Airway epithelial cell (primary cell): ENCODE data around the gene PRRT2. TPM values are rescaled to one million over a fixed set of nuclear protein-coding genes. Genes with fewer than 3 reads are reported as not detected.

ENCODE experiments used
- total RNA-seq: library from RNA; depleted of rRNA; stranded (reverse); fragments of >200 nt; gene quantifications from 2 replicates; pipeline ENCODE4 v1.2.3, GENCODE V29; 2015

The PRRT2 gene
- not detected in 2 replicates for total RNA-seq

DNA sequence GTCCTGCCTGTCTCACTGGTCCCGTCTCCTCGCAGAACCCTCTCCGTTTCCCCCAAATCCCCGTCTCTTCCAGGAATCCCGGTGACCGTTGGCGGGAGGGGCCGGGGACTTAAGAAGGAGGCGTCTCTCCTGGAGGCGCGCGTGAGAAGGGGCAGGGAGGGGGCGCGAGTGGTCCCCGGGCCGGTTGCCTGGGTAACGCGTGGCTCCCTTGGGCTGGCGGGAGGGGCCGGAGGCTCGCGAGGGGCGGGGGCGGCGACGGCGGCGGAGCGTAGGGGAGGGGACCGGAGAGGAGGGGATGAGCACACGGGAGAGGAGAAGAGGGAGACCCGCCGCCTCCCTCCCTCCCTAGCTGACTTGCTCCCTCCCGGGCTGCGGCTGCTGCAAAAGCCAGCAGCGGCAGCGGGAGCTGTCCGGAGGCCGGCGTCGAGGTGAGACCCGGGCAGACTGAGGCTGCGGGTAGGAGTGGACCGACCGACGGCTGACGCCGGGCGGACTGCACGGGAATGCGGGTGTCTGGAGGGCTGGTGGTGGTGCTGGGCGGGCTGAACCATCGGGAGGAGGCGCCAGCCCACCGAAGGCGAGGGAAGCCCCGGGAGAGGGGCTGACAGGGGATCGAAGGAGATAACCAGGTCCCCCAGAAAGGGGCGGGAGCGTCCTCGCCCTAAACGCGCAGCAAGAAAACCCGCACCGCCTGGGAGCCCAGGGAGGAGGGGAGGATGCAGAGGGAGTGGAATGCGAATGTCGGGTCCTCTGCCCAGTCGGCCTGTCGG lies at the start of gene PRRT2:
TSS of gene PRRT2 (plus strand) at position 298 of the 770 bp plus-strand sequence. CDS start 862 bp downstream, outside the sequence.

GRCh38 chr16:29777576-29778350 lies 34.2 kb upstream of the PRRT2 start, which contains the start of gene ZG16:
Gene ZG16 (plus strand): TSS chr16:29778256. CDS start chr16:29779267, 1,011 bp downstream.

GRCh38 chr16:29790183-29790948 lies 21.6 kb upstream of the PRRT2 start, which contains the start of gene KIF22:
Gene KIF22 (plus strand): TSS chr16:29790751. CDS start chr16:29790760, 9 bp downstream.

GRCh38 chr16:29806099-29806579 lies 5.9 kb upstream of the PRRT2 start, which contains the start of gene MAZ:
Gene MAZ (plus strand): TSS chr16:29806529. CDS start chr16:29806702, 173 bp downstream.

DNA sequence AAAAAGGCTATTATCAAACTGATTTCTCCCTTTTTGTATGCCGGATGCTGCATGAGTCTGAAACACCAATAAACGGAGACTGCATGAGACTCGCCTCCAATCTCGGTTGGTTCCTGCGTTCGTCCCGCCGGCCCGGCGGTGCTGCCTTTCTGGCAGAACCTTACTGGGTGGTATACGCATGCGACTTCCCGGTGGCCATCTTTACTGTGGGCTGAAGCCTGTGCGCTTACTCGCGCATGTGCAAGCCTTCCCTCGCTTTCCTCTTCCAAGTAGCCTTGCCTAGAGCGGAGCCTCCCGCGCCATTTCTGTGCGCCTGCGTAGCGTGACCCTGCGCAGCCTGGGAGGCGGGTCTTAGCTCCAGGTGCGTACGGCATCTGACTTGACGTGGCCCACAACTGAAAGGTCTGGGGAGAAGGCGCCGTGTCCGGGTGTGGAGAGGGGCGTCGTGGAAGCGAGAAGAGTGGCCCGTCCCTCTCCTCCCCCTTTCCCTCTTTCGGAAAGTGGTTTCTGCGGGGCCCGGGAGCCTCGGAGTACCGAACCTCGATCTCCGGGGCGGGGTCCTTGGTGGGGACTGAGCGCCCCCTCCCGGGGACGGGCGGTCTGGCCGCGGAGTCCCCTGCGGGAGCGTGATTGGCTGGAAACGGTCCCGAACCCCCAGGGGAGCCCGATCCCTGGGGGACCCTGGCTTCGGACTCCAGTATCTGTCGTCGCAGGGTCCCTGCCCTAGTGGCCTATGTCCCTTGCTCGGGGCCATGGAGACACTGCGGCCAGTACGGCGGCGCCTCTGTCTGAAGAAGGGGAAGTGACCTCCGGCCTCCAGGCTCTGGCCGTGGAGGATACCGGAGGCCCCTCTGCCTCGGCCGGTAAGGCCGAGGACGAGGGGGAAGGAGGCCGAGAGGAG lies 4.0 kb downstream of the PRRT2 start, which contains the start of gene PAGR1:
TSS of gene PAGR1 (plus strand) at position 360 of the 901 bp plus-strand sequence. CDS start at position 734, 374 bp downstream.

GRCh38 chr16:29820271-29820701 lies 8.3 kb downstream of the PRRT2 start, which contains the start of gene MVP:
Gene MVP (plus strand): TSS chr16:29820462. CDS start chr16:29830550, 10,088 bp downstream.

DNA sequence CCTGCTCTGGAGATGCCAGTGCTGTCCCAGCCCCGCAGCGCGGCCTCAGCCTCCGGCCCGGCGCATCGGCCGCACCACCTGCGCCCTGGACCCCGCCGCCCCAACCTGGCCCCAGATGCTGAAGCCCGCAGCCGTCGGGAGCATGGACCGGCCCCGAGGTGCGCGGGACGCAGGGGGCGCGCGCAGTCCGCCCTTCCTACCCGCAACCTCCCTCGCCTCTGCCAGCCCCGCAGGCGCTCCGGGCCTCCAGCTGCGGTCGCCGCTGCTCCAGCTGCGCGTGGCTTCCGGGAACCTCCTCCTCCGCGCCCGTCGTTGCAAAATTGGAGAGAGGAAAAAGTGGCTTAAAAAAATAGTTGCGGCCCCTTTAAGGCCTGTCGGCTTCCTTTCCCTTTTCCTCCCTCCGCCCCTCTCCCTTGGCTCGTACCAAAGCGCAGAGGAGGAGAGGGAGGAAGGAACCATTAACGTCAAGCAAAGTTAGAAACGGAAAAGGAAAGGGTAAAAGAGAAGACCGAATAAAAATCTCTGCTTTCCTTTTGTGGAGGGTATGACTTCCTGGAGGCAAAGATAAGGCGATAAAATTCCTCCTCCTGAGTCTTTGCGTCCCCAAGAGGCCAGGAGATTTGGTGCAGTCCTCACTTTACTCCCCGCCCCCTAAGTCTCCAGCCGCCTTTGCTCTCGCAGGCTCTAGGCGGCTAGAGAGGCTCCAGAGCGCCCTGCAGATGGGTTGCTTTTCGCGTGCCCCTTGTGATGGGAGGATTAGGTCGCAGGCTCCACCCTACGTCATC lies 51.1 kb downstream of the PRRT2 start, which contains the start of gene CDIPT:
TSS of gene CDIPT (minus strand) at position 343 of the 785 bp plus-strand sequence. CDS start 369 bp downstream, outside the sequence.

Other genes with a start within 250 kb of the PRRT2 start
- gene SPN, start 148.9 kb upstream of the PRRT2 start, total RNA-seq: not detected in 2 replicates
- gene QPRT, start 133.0 kb upstream of the PRRT2 start, total RNA-seq: 1.2 and 2.7 TPM in 2 replicates
- not detected in 2 replicates for gene C16orf54, start 66.2 kb upstream of the PRRT2 start, total RNA-seq
- gene ZG16, start 33.9 kb upstream of the PRRT2 start, total RNA-seq: not detected in 2 replicates
- gene KIF22, start 21.4 kb upstream of the PRRT2 start, total RNA-seq: 51.3 and 68.9 TPM in 2 replicates
- gene MAZ, start 5.7 kb upstream of the PRRT2 start, total RNA-seq: 160 and 240 TPM in 2 replicates
- 49.9 and 54.9 TPM in 2 replicates for gene PAGR1, start 4.0 kb downstream of the PRRT2 start, total RNA-seq
- 91.0 and 99.4 TPM in 2 replicates for gene MVP, start 8.3 kb downstream of the PRRT2 start, total RNA-seq
- gene CDIPT, start 51.0 kb downstream of the PRRT2 start, total RNA-seq: 56.8 and 68.1 TPM in 2 replicates
- 9.9 and 11.2 TPM in 2 replicates for gene SEZ6L2, start 87.4 kb downstream of the PRRT2 start, total RNA-seq
- gene ASPHD1, start 88.3 kb downstream of the PRRT2 start, total RNA-seq: 5.4 and 9.3 TPM in 2 replicates
- 9.0 and 11.5 TPM in 2 replicates for gene KCTD13, start 114.0 kb downstream of the PRRT2 start, total RNA-seq
- gene TMEM219, start 149.9 kb downstream of the PRRT2 start, total RNA-seq: 86.8 and 109 TPM in 2 replicates
- gene TAOK2, start 161.7 kb downstream of the PRRT2 start, total RNA-seq: 37.1 and 37.2 TPM in 2 replicates
- gene HIRIP3, start 183.4 kb downstream of the PRRT2 start, total RNA-seq: 7.5 and 8.9 TPM in 2 replicates
- gene INO80E, start 184.0 kb downstream of the PRRT2 start, total RNA-seq: 49.0 and 66.1 TPM in 2 replicates
- 0.71 TPM in 1 of 2 replicates, not detected in the other for gene DOC2A, start 198.8 kb downstream of the PRRT2 start, total RNA-seq
- gene C16orf92, start 211.0 kb downstream of the PRRT2 start, total RNA-seq: not detected in 2 replicates
- 0.14 TPM in 1 of 2 replicates, not detected in the other for gene TLCD3B, start 219.1 kb downstream of the PRRT2 start, total RNA-seq